Neural cell (in vitro differentiated cells): ENCODE data around the gene CLSTN2. TPM values are rescaled to one million over a fixed set of nuclear protein-coding genes. Genes with fewer than 3 reads are reported as not detected.

Source experiments
- H2AFZ ChIP-seq: fragments of 200-600, 300-800 bp; sonication (generic), shearing (Covaris generic); 2 replicates; pipeline ENCODE4 v1.6.0; 2014; ENCODE audit warnings: low read depth, mild to moderate bottlenecking, antibody characterized with exemption, low read length, moderate library complexity
- H3F3A ChIP-seq: fragments of 200-600 bp; shearing (Covaris generic); 2 replicates; pipeline ENCODE4 v1.6.1; 2016; ENCODE audit warnings: mild to moderate bottlenecking, moderate library complexity, mixed read lengths, antibody characterized with exemption, low read length; ENCODE audit not compliant: insufficient read depth, poor library complexity, severe bottlenecking
- H3K27ac ChIP-seq: fragments of 200-600, 300-800 bp; sonication (generic), shearing (Covaris generic); 2 replicates; pipeline ENCODE4 v1.5.1; 2014; ENCODE audit warnings: mild to moderate bottlenecking, low read length, moderate library complexity
- H3K27me3 ChIP-seq: fragments of 300-800, 200-600 bp; sonication (generic), shearing (Covaris generic); 2 replicates; pipeline ENCODE4 v1.6.0; 2014; ENCODE audit warnings: mild to moderate bottlenecking, low read depth, low read length, moderate library complexity; ENCODE audit not compliant: insufficient read depth
- H3K36me3 ChIP-seq: fragments of 300-800, 200-600 bp; sonication (generic), shearing (Covaris generic); 2 replicates; pipeline ENCODE4 v1.5.1; 2014; ENCODE audit warnings: mild to moderate bottlenecking, antibody characterized with exemption, low read length, moderate library complexity; ENCODE audit not compliant: insufficient read depth
- H3K4me2 ChIP-seq: fragments of 300-800, 200-600 bp; sonication (generic), shearing (Covaris generic); 2 replicates; pipeline ENCODE4 v1.6.0; 2014; ENCODE audit warnings: mild to moderate bottlenecking, low read length
- H3K4me3 ChIP-seq: fragments of 300-800, 200-600 bp; sonication (generic), shearing (Covaris generic); 2 replicates; pipeline ENCODE4 v1.5.1; 2014; ENCODE audit warnings: mild to moderate bottlenecking, low read length, moderate library complexity
- H3K79me2 ChIP-seq: fragments of 200-600 bp; shearing (Covaris generic); replicated peaks from 2 replicates; pipeline ENCODE4 v1.6.0; 2014; ENCODE audit warnings: mild to moderate bottlenecking, low read length, moderate library complexity; ENCODE audit not compliant: insufficient read depth
- H3K9ac ChIP-seq: fragments of 300-800, 200-600 bp; sonication (generic), shearing (Covaris generic); 2 replicates; pipeline ENCODE4 v1.6.1; 2016; ENCODE audit warnings: mild to moderate bottlenecking, low read length, mixed read lengths
- H3K9me2 ChIP-seq: fragments of 200-600 bp; shearing (Covaris generic); 2 replicates; pipeline ENCODE4 v1.6.1; 2016; ENCODE audit warnings: mild to moderate bottlenecking, low read length, mixed read lengths; ENCODE audit not compliant: insufficient read depth
- H3K9me3 ChIP-seq: fragments of 200-600, 300-800 bp; sonication (generic), shearing (Covaris generic); 2 replicates; pipeline ENCODE4 v1.6.1; 2016; ENCODE audit warnings: mild to moderate bottlenecking, mixed run types, low read length, moderate library complexity, mixed read lengths
- H4K20me1 ChIP-seq: fragments of 200-600 bp; shearing (Covaris generic); 2 replicates; pipeline ENCODE4 v1.6.1; 2016; ENCODE audit warnings: mild to moderate bottlenecking, mixed run types; ENCODE audit not compliant: insufficient read depth
- CTCF ChIP-seq: fragments of 450-650 bp; IDR thresholded peaks from 2 replicates; pipeline ENCODE4 v1.5.1; 2014; ENCODE audit warnings: antibody characterized with exemption, mild to moderate bottlenecking, moderate library complexity; ENCODE audit not compliant: poor library complexity, severe bottlenecking
- EP300 ChIP-seq: fragments of 450-650 bp; conservative IDR thresholded peaks from 2 replicates; pipeline ENCODE4 v1.6.1; 2014; ENCODE audit warnings: antibody characterized with exemption, mild to moderate bottlenecking, moderate library complexity; ENCODE audit not compliant: poor library complexity, severe bottlenecking
- EZH2 ChIP-seq: fragments of 200-600, 300-800 bp; shearing (Covaris generic), sonication (generic); IDR thresholded peaks from 2 replicates; pipeline ENCODE4 v1.6.1; 2014; ENCODE audit warnings: antibody characterized with exemption, low read length, borderline replicate concordance, mild to moderate bottlenecking; ENCODE audit not compliant: insufficient read depth, poor library complexity, severe bottlenecking
- MXI1 ChIP-seq: fragments of 450-650 bp; conservative IDR thresholded peaks from 2 replicates; pipeline ENCODE4 v1.6.1; 2014; ENCODE audit warnings: antibody characterized with exemption, mild to moderate bottlenecking; ENCODE audit not compliant: poor library complexity, severe bottlenecking
- POLR2AphosphoS5 ChIP-seq: IDR thresholded peaks from 2 replicates; pipeline ENCODE4 v1.6.1; 2012
- RAD21 ChIP-seq: fragments of 450-650 bp; conservative IDR thresholded peaks from 2 replicates; pipeline ENCODE4 v1.6.1; 2014; ENCODE audit warnings: antibody characterized with exemption, mild to moderate bottlenecking, moderate library complexity
- REST ChIP-seq: IDR thresholded peaks from 2 replicates; pipeline ENCODE4 v1.6.1; 2012; ENCODE audit warnings: borderline replicate concordance
- SMC3 ChIP-seq: fragments of 450-650 bp; conservative IDR thresholded peaks from 2 replicates; pipeline ENCODE4 v1.6.1; 2014; ENCODE audit warnings: antibody characterized with exemption, mild to moderate bottlenecking, moderate library complexity; ENCODE audit not compliant: poor library complexity
- TAF1 ChIP-seq: IDR thresholded peaks from 2 replicates; pipeline ENCODE4 v1.6.1; 2012; ENCODE audit warnings: low read depth
- polyA plus RNA-seq: library from polyadenylated mRNA; depleted of rRNA; stranded (reverse); fragments of >200 nt; gene quantifications from 2 replicates; pipeline ENCODE4 v1.2.3, GENCODE V29; 2014

Gene CLSTN2
- polyA plus RNA-seq, 1 donor from 2014 or later, result 10.7 TPM

- Histone ChIP-seq H3K27me3 (no peaks in the 10 kb centered on the region), H3K4me2 (no peak overlapping the region), H3K27ac (no peak overlapping the region), H3K9me2 (no peaks in the 10 kb centered on the region), H4K20me1 (no peaks in the 10 kb centered on the region), H3K9me3 (no peaks in the 10 kb centered on the region), H3K79me2 (no peaks in the 10 kb centered on the region), H3K9ac (no peak overlapping the region), H3F3A (no peaks in the 10 kb centered on the region), H2AFZ (no peak overlapping the region), H3K4me3 (no peak overlapping the region), H3K36me3 (no peaks in the 10 kb centered on the region)
- no peak for TF ChIP-seq RAD21
- TF ChIP-seq EP300, result no peak
- no peak for TF ChIP-seq REST
- no peak for TF ChIP-seq POLR2AphosphoS5
- no peak for TF ChIP-seq TAF1
- no peak for TF ChIP-seq MXI1
- TF ChIP-seq CTCF, result no peak
- TF ChIP-seq EZH2, result no peak
- no peak for TF ChIP-seq SMC3
These were observed 127.5 kb downstream of the CLSTN2 start for GRCh38 chr3:140062461-140062860.

- H3K27me3 ChIP-seq, result no peaks in the 10 kb centered on the region
- H3F3A ChIP-seq, result no peaks in the 10 kb centered on the region
- no peaks in the 10 kb centered on the region for H3K9me3 ChIP-seq
- H3K9ac ChIP-seq, result no peak overlapping the region
- H3K4me2 ChIP-seq, result no peak overlapping the region
- TF ChIP-seq SMC3 (no peak), REST (no peak), MXI1 (no peak), RAD21 (no peak), POLR2AphosphoS5 (no peak), EP300 (no peak), TAF1 (no peak), CTCF (no peak), EZH2 (no peak)
- no peaks in the 10 kb centered on the region for H3K79me2 ChIP-seq
- no peaks in the 10 kb centered on the region for H3K36me3 ChIP-seq
- H3K4me3 ChIP-seq, result no peak overlapping the region
- no peak overlapping the region for H3K27ac ChIP-seq
- H4K20me1 ChIP-seq, result no peaks in the 10 kb centered on the region
- no peaks in the 10 kb centered on the region for H3K9me2 ChIP-seq
- no peak overlapping the region for H2AFZ ChIP-seq
These were observed 132.5 kb downstream of the CLSTN2 start for GRCh38 chr3:140067487-140067886.
